HCT116 (cell line): ENCODE results near the gene AMPD1. TPM values are rescaled to one million over a fixed set of nuclear protein-coding genes. Genes with fewer than 3 reads are reported as not detected.

Source experiments
- ATAC-seq: fragments of 200-7000 bp; cut with Tn5 transposase; 2 replicates; pipeline ENCODE4 v1.9.1; 2020; ENCODE audit warnings: mild to moderate bottlenecking, moderate library complexity
- BruUV-seq: library from RNA; stranded (reverse); fragments of 400-500 nt; replicated peaks from 2 replicates; lab custom pipeline; 2021; lab: Mats Ljungman, UMichigan
- CTCF ChIA-PET: fragments of 300-600 bp; sonication (Branson Sonifier 250); formaldehyde crosslinking; loops from one replicate; lab custom pipeline; 2021; ENCODE audit warnings: antibody characterized with exemption; lab: Charles Lee
- POLR2A ChIA-PET: fragments of 300-600, 350-600 bp; sonication (Branson Sonifier 250); formaldehyde crosslinking; loops from one replicate; lab custom pipeline; 2021; ENCODE audit warnings: antibody characterized with exemption; lab: Charles Lee
- RAD21 ChIA-PET, 2 experiments: fragments of 300-600 bp; sonication (Branson Sonifier 250); formaldehyde crosslinking; loops; one replicate each; lab custom pipeline; 2023; ENCODE audit warnings: low total read pairs in 2 of 2; ENCODE audit not compliant: uncharacterized antibody in 2 of 2, unreplicated experiment in 2 of 2, low non-redundant PET in 1 of 2; lab: Charles Lee
- DNase-seq: peaks from one replicate; pipeline ENCODE4 v3.0.0-alpha.2; 2010; ENCODE audit warnings: low read depth, low spot score
- H2AFZ ChIP-seq: fragments of 200-600 bp; shearing (Covaris generic), sonication (generic); 2 replicates; pipeline ENCODE4 v1.6.1; 2017; ENCODE audit warnings: low read depth, mixed run types, mixed read lengths, antibody characterized with exemption, low read length; ENCODE audit not compliant: poor library complexity, severe bottlenecking
- H3K27ac ChIP-seq: 2 replicates; pipeline ENCODE4 v1.5.1; 2012; ENCODE audit warnings: low read depth, low read length
- H3K27me3 ChIP-seq: fragments of 200-600 bp; sonication (generic); 2 replicates; pipeline ENCODE4 v1.6.1; 2016; ENCODE audit warnings: mixed run types, low read length, mixed read lengths; ENCODE audit not compliant: insufficient read depth
- H3K36me3 ChIP-seq, 2 experiments: fragments of 200-500 bp in 1 of 2; fragments of 200-600 bp in 1 of 2; sonication (Bioruptor generic) in 1 of 2; sonication (generic) in 1 of 2; 2 replicates each; pipeline versions ENCODE4 v1.5.1 to v1.6.1; 2014 to 2016; ENCODE audit warnings: low read length in 2 of 2, inconsistent platforms in 1 of 2, mixed read lengths in 1 of 2, mixed run types in 1 of 2; ENCODE audit not compliant: insufficient read depth in 2 of 2, control insufficient read depth in 1 of 2
- H3K4me1 ChIP-seq, 2 experiments: fragments of 200-600 bp in 1 of 2; sonication (generic) in 1 of 2; 2 replicates each; pipeline versions ENCODE4 v1.5.1 to v1.6.1; 2012 to 2017; ENCODE audit warnings: low read length in 2 of 2, inconsistent platforms in 1 of 2, mild to moderate bottlenecking in 1 of 2, mixed read lengths in 1 of 2, mixed run types in 1 of 2, moderate library complexity in 1 of 2; ENCODE audit not compliant: insufficient read depth in 2 of 2, control insufficient read depth in 1 of 2
- H3K4me2 ChIP-seq: fragments of 200-600 bp; sonication (generic); 2 replicates; pipeline ENCODE4 v1.6.1; 2017; ENCODE audit warnings: mixed run types, low read length, mixed read lengths
- H3K4me3 ChIP-seq, 2 experiments: fragments of 200-600 bp in 1 of 2; sonication (generic) in 1 of 2; replicated peaks in 1 of 2; 2 replicates each; pipeline ENCODE4 v1.5.1; 2011 to 2016; ENCODE audit warnings: low read length in 2 of 2, control low read depth in 1 of 2, low read depth in 1 of 2, mild to moderate bottlenecking in 1 of 2, mixed read lengths in 1 of 2, mixed run types in 1 of 2
- H3K79me2 ChIP-seq: fragments of 200-600 bp; sonication (generic); 2 replicates; pipeline ENCODE4 v1.6.1; 2017; ENCODE audit warnings: mild to moderate bottlenecking, mixed run types, low read length, moderate library complexity, mixed read lengths; ENCODE audit not compliant: insufficient read depth
- H3K9ac ChIP-seq: fragments of 200-600 bp; sonication (generic); 2 replicates; pipeline ENCODE4 v1.6.1; 2016; ENCODE audit warnings: low read length, mixed read lengths
- H3K9me2 ChIP-seq: fragments of 200-600 bp; sonication (generic), shearing (Covaris generic); 2 replicates; pipeline ENCODE4 v1.6.1; 2017; ENCODE audit warnings: mixed run types, mild to moderate bottlenecking, moderate library complexity; ENCODE audit not compliant: insufficient read depth
- H3K9me3 ChIP-seq, 2 experiments: fragments of 200-500 bp in 1 of 2; fragments of 200-600 bp in 1 of 2; sonication (Bioruptor generic) in 1 of 2; sonication (generic) in 1 of 2; 2 replicates each; pipeline ENCODE4 v1.6.1; 2014 to 2017; ENCODE audit warnings: low read length in 2 of 2, mixed read lengths in 2 of 2, inconsistent platforms in 1 of 2, low read depth in 1 of 2, mild to moderate bottlenecking in 1 of 2, mixed run types in 1 of 2, moderate library complexity in 1 of 2; ENCODE audit not compliant: control insufficient read depth in 1 of 2, insufficient read depth in 1 of 2
- H4K20me1 ChIP-seq: fragments of 200-600 bp; sonication (generic), shearing (Covaris generic); 2 replicates; pipeline ENCODE4 v1.6.1; 2017; ENCODE audit warnings: mixed run types, mild to moderate bottlenecking, moderate library complexity; ENCODE audit not compliant: insufficient read depth
- CBX3 ChIP-seq: IDR thresholded peaks from 2 replicates; pipeline ENCODE4 v1.6.1; 2012; ENCODE audit warnings: low read depth
- CTCF ChIP-seq, 3 experiments: fragments of 200-600 bp in 1 of 3; sonication (generic) in 1 of 3; IDR thresholded peaks in 2 of 3; conservative IDR thresholded peaks in 1 of 3; 2 replicates each; pipeline ENCODE4 v1.5.1; 2012 to 2017; ENCODE audit warnings: low read depth in 2 of 3, low read length in 2 of 3, antibody characterized with exemption in 1 of 3, borderline replicate concordance in 1 of 3, control low read depth in 1 of 3, mild to moderate bottlenecking in 1 of 3, mixed read lengths in 1 of 3, mixed run types in 1 of 3, moderate library complexity in 1 of 3; ENCODE audit not compliant: insufficient read depth in 1 of 3
- EGR1 ChIP-seq: IDR thresholded peaks from 2 replicates; pipeline ENCODE4 v1.6.1; 2012; ENCODE audit warnings: low read depth
- ELF1 ChIP-seq: IDR thresholded peaks from 2 replicates; pipeline ENCODE4 v1.6.1; 2012; ENCODE audit warnings: low read depth, borderline replicate concordance
- EZH2 ChIP-seq: fragments of 200-600 bp; sonication (generic); IDR thresholded peaks from 2 replicates; pipeline ENCODE4 v1.6.1; 2017; ENCODE audit warnings: antibody characterized with exemption, mixed run types
- EZH2phosphoT487 ChIP-seq: fragments of 200-600 bp; IDR thresholded peaks from 2 replicates; pipeline ENCODE4 v1.6.1; 2018; ENCODE audit warnings: antibody characterized with exemption, borderline replicate concordance
- FOSL1 ChIP-seq: IDR thresholded peaks from 2 replicates; pipeline ENCODE4 v1.6.1; 2012; ENCODE audit warnings: low read depth
- JUND ChIP-seq: IDR thresholded peaks from 2 replicates; pipeline ENCODE4 v1.6.1; 2012
- POLR2A ChIP-seq: IDR thresholded peaks from 2 replicates; pipeline ENCODE4 v1.7.0; 2011; ENCODE audit warnings: borderline replicate concordance; ENCODE audit not compliant: insufficient read depth, insufficient read length; ENCODE audit errors: extremely low read depth
- POLR2AphosphoS5 ChIP-seq: IDR thresholded peaks from 2 replicates; pipeline ENCODE4 v1.6.1; 2011; ENCODE audit warnings: mild to moderate bottlenecking, low read depth, low read length, moderate library complexity
- RAD21 ChIP-seq: IDR thresholded peaks from 2 replicates; pipeline ENCODE4 v1.6.1; 2012; ENCODE audit warnings: low read depth, mild to moderate bottlenecking
- SIN3A ChIP-seq: IDR thresholded peaks from 2 replicates; pipeline ENCODE4 v1.6.1; 2012; ENCODE audit warnings: low read depth
- SP1 ChIP-seq: IDR thresholded peaks from 2 replicates; pipeline ENCODE4 v1.6.1; 2012; ENCODE audit warnings: low read depth
- SRF ChIP-seq: IDR thresholded peaks from 2 replicates; pipeline ENCODE4 v1.6.1; 2012; ENCODE audit warnings: low read depth
- TCF7L2 ChIP-seq: IDR thresholded peaks from 2 replicates; pipeline ENCODE4 v1.7.0; 2011; ENCODE audit warnings: borderline replicate concordance, inconsistent platforms; ENCODE audit not compliant: insufficient read depth, insufficient read length; ENCODE audit errors: extremely low read depth
- YY1 ChIP-seq: IDR thresholded peaks from 2 replicates; pipeline ENCODE4 v1.6.1; 2011; ENCODE audit warnings: low read length, low read depth, moderate library complexity, mild to moderate bottlenecking; ENCODE audit not compliant: insufficient replicate concordance; ENCODE audit errors: extremely low read depth
- ZBTB33 ChIP-seq: IDR thresholded peaks from 2 replicates; pipeline ENCODE4 v1.6.1; 2011; ENCODE audit warnings: mild to moderate bottlenecking, low read length, moderate library complexity; ENCODE audit not compliant: insufficient replicate concordance; ENCODE audit errors: extremely low read depth
- ZNF274 ChIP-seq: fragments of 200-500 bp; sonication (Bioruptor generic); IDR thresholded peaks from 2 replicates; pipeline ENCODE4 v1.6.1; 2014; ENCODE audit warnings: mild to moderate bottlenecking, low read depth, low read length, inconsistent platforms
- intact Hi-C: fragments of 100-400 bp; cut with micrococcal nuclease; formaldehyde crosslinking; loops from 2 replicates; pipeline ENCODE4 v1.10.0; 2022
- total RNA-seq: library from RNA; stranded (reverse); gene quantifications from one replicate; pipeline ENCODE4 v1.2.1, GENCODE V29; 2021; ENCODE audit not compliant: unreplicated experiment
- TF ChIP-seq, protein P1 (sequence below): IDR thresholded peaks from 2 replicates; pipeline ENCODE4 v1.6.1; 2012; ENCODE audit warnings: low read depth

AMPD1 gene
- total RNA-seq, 1 experiment from 2014 or later, result not detected

GRCh38 chr1:114741963-114742746 lies 46.8 kb upstream of the AMPD1 start:
- DNase-seq, result no peak

More at GRCh38 chr1:114741963-114742746, 46.8 kb upstream of the AMPD1 start:
- Histone ChIP-seq H3K4me1 (no peaks in the 10 kb centered on the region), H3K9me3 (no peaks in the 10 kb centered on the region), H3K27ac (no peak overlapping the region), H3K4me3 (no peak overlapping the region), H3K36me3 (peaks cover 46 to 50% of the 10 kb centered on the region in 2 experiments), H4K20me1 (peaks cover 52% of the 10 kb centered on the region; the same call in 1 of the 2 replicates), H2AFZ (no peak overlapping the region), H3K79me2 (peaks cover 100% of the 10 kb centered on the region), H3K9ac (no peak overlapping the region), H3K9me2 (no peaks in the 10 kb centered on the region), H3K4me2 (no peak overlapping the region), H3K27me3 (no peaks in the 10 kb centered on the region)
- no TSS peak for BruUV-seq
- TF ChIP-seq POLR2A (no peak), CBX3 (no peak), EZH2 (no peak), EGR1 (no peak), POLR2AphosphoS5 (no peak), SP1 (no peak), SIN3A (no peak), RAD21 (no peak), CTCF (IDR thresholded peaks at IDR 0.05 in 2 of 3, conservative IDR thresholded peaks at IDR 0.05 in 1 of 3; ENCODE audit: borderline replicate concordance in 1 of 3, insufficient read depth in 1 of 3, low read depth in 2 of 3, low read length in 2 of 3) (no peak), ZBTB33 (no peak), SRF (no peak), ELF1 (no peak), TCF7L2 (no peak), ZNF274 (no peak), YY1 (no peak), EZH2phosphoT487 (no peak), FOSL1 (no peak), JUND (no peak)
- TF ChIP-seq, protein P1, sequence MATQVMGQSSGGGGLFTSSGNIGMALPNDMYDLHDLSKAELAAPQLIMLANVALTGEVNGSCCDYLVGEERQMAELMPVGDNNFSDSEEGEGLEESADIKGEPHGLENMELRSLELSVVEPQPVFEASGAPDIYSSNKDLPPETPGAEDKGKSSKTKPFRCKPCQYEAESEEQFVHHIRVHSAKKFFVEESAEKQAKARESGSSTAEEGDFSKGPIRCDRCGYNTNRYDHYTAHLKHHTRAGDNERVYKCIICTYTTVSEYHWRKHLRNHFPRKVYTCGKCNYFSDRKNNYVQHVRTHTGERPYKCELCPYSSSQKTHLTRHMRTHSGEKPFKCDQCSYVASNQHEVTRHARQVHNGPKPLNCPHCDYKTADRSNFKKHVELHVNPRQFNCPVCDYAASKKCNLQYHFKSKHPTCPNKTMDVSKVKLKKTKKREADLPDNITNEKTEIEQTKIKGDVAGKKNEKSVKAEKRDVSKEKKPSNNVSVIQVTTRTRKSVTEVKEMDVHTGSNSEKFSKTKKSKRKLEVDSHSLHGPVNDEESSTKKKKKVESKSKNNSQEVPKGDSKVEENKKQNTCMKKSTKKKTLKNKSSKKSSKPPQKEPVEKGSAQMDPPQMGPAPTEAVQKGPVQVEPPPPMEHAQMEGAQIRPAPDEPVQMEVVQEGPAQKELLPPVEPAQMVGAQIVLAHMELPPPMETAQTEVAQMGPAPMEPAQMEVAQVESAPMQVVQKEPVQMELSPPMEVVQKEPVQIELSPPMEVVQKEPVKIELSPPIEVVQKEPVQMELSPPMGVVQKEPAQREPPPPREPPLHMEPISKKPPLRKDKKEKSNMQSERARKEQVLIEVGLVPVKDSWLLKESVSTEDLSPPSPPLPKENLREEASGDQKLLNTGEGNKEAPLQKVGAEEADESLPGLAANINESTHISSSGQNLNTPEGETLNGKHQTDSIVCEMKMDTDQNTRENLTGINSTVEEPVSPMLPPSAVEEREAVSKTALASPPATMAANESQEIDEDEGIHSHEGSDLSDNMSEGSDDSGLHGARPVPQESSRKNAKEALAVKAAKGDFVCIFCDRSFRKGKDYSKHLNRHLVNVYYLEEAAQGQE, result no peak
- ChIA-PET RAD21 (no interaction called here), CTCF (no interaction called here), POLR2A (no interaction called here)
- intact Hi-C loops, result no loop called here
- ATAC-seq, result no peak
